ENCODE measurements around the gene FAM53B. TPM values are rescaled to one million over a fixed set of nuclear protein-coding genes. Genes with fewer than 3 reads are reported as not detected.

FAM53B gene
- total RNA-seq, 1 donor from 2014 or later: 41.3 TPM

DNA sequence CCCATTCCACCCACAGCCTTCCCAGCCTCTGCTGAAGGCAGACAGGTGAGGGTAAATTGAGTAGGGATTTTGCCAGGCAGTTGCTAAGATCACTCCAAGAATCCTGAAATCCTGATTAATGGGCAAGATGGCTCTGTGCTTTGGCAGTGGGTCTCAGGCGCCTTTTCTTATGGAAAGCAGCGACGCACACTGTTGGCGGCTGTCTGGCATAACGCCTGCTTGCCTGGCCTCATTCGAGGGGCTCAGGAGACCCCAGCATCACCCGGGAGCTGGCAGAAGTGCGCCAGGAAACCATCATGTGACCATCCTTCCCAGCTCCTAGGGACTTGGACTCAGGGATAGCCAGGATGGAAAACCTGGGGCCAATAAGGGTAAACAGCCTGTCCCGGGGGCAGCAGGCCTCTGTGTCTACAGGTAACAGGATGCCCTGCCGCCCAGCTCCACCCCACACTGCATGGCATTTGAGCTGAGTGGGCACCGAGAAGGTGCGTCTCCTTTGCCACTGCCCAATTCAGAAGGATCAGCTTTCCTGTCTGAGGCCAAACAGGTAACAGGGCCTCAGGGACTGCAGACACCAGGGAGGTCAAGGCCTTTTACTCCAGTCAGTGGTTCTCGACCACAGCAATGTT lies 98.6 kb downstream of the FAM53B start:
- Mint-ChIP-seq H3K36me3 (ENCODE audit: low read depth) (no peaks in the 10 kb centered on the region), H3K27me3 (ENCODE audit: low read depth) (no peaks in the 10 kb centered on the region), H3K9me3 (no peaks in the 10 kb centered on the region), H3K27ac (ENCODE audit: unreplicated experiment) (no peak overlapping the region), H3K4me1 (peaks cover 46% of the 10 kb centered on the region), H3K4me3 (no peak overlapping the region)
- DNase-seq (ENCODE audit: low read depth, low spot score): no peak
- TF ChIP-seq CTCF (conservative IDR thresholded peaks at IDR 0.05): no peak

DNA sequence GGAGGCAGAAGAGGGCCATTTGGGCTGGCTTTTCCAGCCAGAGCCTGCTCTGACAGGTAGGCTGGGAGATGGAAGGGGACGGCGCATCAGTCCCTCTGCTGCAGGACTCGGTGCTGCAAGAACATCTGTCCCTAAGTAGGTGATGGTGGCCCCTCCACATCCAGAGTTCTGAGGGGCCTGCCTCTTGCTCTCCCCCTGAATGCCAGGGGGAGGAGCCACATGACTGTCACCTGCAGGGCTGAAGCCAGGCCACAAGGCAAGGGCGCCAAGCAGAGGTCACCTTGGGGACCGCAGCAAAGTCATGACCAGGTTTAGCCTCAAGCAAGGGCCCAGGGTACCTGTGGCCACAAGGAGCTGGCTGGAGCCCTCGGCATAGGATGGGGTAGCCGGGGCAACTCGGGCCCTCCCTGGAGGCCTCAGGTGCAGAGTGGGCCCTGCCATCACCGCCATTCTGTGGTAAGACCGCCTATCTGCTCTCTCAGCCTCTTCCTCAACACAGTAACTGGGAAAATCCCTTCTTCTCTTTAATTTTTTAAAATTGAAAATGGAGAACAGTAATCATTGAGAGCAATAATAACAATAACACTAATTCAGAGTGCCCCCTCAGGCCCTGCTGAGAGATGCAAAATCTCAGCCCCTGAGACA lies 99.3 kb downstream of the FAM53B start:
- no peaks in the 10 kb centered on the region for H3K36me3 Mint-ChIP-seq (ENCODE audit: low read depth)
- no peaks in the 10 kb centered on the region for H3K27me3 Mint-ChIP-seq (ENCODE audit: low read depth)
- no peak for TF ChIP-seq CTCF (conservative IDR thresholded peaks at IDR 0.05)
- H3K4me1 Mint-ChIP-seq: peaks cover 51% of the 10 kb centered on the region
- no peak for DNase-seq (ENCODE audit: low read depth, low spot score)
- no peaks in the 10 kb centered on the region for H3K9me3 Mint-ChIP-seq
- H3K27ac Mint-ChIP-seq (ENCODE audit: unreplicated experiment): no peak overlapping the region
- no peak overlapping the region for H3K4me3 Mint-ChIP-seq

DNA sequence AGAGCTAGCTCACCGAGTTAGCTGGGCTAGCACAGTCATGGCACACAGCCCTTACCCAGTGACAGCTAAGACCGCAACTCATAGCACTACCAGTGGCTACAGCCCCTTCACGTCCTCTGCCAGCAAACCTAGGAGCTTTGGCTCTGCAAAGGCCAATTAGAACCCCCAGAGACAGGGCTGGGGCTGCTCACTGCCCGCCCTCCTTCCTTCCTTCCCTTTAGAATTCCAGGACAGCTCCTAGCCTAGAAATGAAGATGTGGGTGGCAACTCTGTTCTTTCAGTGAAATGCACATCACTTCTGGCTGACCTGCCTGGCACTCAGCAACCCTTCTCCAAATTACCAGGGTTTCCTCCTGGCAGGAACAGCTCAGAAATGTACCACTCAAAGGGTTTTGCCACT lies 99.9 kb downstream of the FAM53B start:
- H3K36me3 Mint-ChIP-seq (ENCODE audit: low read depth): no peaks in the 10 kb centered on the region
- H3K4me3 Mint-ChIP-seq: no peak overlapping the region
- DNase-seq (ENCODE audit: low read depth, low spot score): no peak
- H3K9me3 Mint-ChIP-seq: no peaks in the 10 kb centered on the region
- no peak for TF ChIP-seq CTCF (conservative IDR thresholded peaks at IDR 0.05)
- H3K27me3 Mint-ChIP-seq (ENCODE audit: low read depth): no peaks in the 10 kb centered on the region
- peaks cover 54% of the 10 kb centered on the region for H3K4me1 Mint-ChIP-seq
- no peak overlapping the region for H3K27ac Mint-ChIP-seq (ENCODE audit: unreplicated experiment)

DNA sequence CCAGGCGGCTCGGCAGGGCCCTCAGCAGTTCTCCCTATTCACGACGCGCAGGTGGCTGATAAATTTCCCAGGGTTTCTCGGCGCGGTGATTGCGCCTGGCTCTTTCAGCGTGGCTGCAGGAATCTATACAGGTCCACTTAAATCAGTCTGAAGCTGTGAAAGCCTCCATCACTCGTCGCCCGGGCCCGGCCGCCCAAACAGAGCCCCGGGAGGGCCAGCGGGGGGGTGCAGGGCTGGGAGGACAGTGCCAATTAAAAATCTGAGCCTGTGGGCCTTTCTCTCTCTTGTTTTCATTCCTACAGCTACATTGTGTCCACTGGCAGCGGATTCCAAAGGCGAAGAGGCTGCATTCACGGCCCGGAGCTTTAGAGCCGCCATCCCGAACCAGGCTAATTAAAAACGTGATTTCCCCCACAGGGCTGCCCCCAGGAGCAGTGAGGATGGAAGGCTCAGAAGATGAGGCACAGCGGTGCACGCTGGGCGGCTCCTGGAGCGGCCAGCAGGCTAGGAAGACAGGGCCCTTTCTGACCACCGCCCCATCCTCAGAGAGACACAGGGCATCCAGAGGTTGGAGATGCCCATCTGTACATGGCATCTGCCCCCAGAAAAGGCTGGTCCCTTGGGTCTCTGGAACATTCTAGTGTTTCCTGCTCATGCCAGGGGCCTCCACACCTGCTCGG lies 100.7 kb downstream of the FAM53B start:
- H3K9me3 Mint-ChIP-seq: no peaks in the 10 kb centered on the region
- peak overlapping the region; percentile 25 for H3K4me3 Mint-ChIP-seq
- peaks cover 54% of the 10 kb centered on the region for H3K4me1 Mint-ChIP-seq

More for the DNA sequence above, 100.7 kb downstream of the FAM53B start:
- TF ChIP-seq CTCF (conservative IDR thresholded peaks at IDR 0.05): no peak
- Mint-ChIP-seq H3K36me3 (ENCODE audit: low read depth) (no peaks in the 10 kb centered on the region), H3K27me3 (ENCODE audit: low read depth) (no peaks in the 10 kb centered on the region), H3K27ac (ENCODE audit: unreplicated experiment) (no peak overlapping the region)
- DNase-seq (ENCODE audit: low read depth, low spot score): no peak
